HepG2 (cell line): Measurements from ENCODE around the gene ZNF780B. TPM values are rescaled to one million over a fixed set of nuclear protein-coding genes. Genes with fewer than 3 reads are reported as not detected.

ENCODE experiments used
- ATAC-seq: fragments of 200-7000 bp; cut with Tn5 transposase; 3 replicates; pipeline ENCODE4 v1.9.1; 2020; ENCODE audit warnings: mild to moderate bottlenecking, moderate library complexity
- BruUV-seq: library from RNA; stranded (reverse); fragments of 400-500 nt; replicated peaks from 2 replicates; lab custom pipeline; 2021; lab: Mats Ljungman, UMichigan
- CTCF ChIA-PET: fragments of 300-600 bp; formaldehyde crosslinking; extraction: SDS; loops from one replicate; lab custom pipeline; 2021; ENCODE audit warnings: low total read pairs, inconsistent platforms, low intra/inter-chr PET ratio; lab: Yijun Ruan, JAX
- POLR2A ChIA-PET: fragments of 350-600 bp; sonication (Branson Sonifier 250); formaldehyde crosslinking; loops from one replicate; lab custom pipeline; 2020; ENCODE audit warnings: antibody characterized with exemption, inconsistent platforms; lab: Yijun Ruan, JAX
- DNase-seq: peaks from one replicate; pipeline ENCODE4 v3.0.0-alpha.2; 2015; ENCODE audit warnings: low spot score
- FAIRE-seq: peaks from 3 replicates; lab custom pipeline; 2011; peaks lifted over from hg19 to GRCh38; lab: Jason Lieb, UNC
- H2AFZ ChIP-seq: one replicate; pipeline ENCODE4 v1.6.1; 2011; ENCODE audit warnings: low read length, inconsistent platforms
- H3K27ac ChIP-seq: fragments of 300-600 bp; 3 replicates; pipeline ENCODE4 v1.8.0; 2011; ENCODE audit warnings: mixed run types, mild to moderate bottlenecking, mixed read lengths, low read length, inconsistent platforms; ENCODE audit not compliant: insufficient read depth; ENCODE audit errors: extremely low read length
- H3K27me3 ChIP-seq, 2 experiments: fragments of 200-600 bp in 1 of 2; 2 replicates in 1 of 2; 3 replicates in 1 of 2; pipeline versions ENCODE4 v1.6.0 to v1.8.0; 2011; ENCODE audit warnings: low read length in 2 of 2, mild to moderate bottlenecking in 2 of 2, moderate library complexity in 2 of 2, inconsistent platforms in 1 of 2; ENCODE audit not compliant: insufficient read depth in 2 of 2, control insufficient read depth in 1 of 2
- H3K36me3 ChIP-seq, 2 experiments: fragments of 200-600 bp in 1 of 2; replicated peaks in 1 of 2; 2 replicates in 1 of 2; 3 replicates in 1 of 2; pipeline versions ENCODE4 v1.5.1 to v1.8.0; 2011; ENCODE audit warnings: low read length in 2 of 2, inconsistent platforms in 1 of 2; ENCODE audit not compliant: insufficient read depth in 2 of 2, control insufficient read depth in 1 of 2
- H3K4me1 ChIP-seq: 2 replicates; pipeline ENCODE4 v1.5.1; 2012; ENCODE audit warnings: low read length, inconsistent platforms; ENCODE audit not compliant: insufficient read depth
- H3K4me2 ChIP-seq: 2 replicates; pipeline ENCODE4 v1.6.0; 2011; ENCODE audit warnings: low read depth, low read length, inconsistent platforms
- H3K4me3 ChIP-seq, 3 experiments: fragments of 200-600 bp in 1 of 3; sonication (generic), shearing (Covaris generic) in 1 of 3; replicated peaks in 1 of 3; 2 replicates each; pipeline ENCODE4 v1.5.1; 2011 to 2016; ENCODE audit warnings: low read length in 3 of 3, inconsistent platforms in 2 of 3, low read depth in 2 of 3, mild to moderate bottlenecking in 2 of 3, control low read depth in 1 of 3, mixed read lengths in 1 of 3; ENCODE audit not compliant: insufficient read depth in 1 of 3
- H3K79me2 ChIP-seq: one replicate; pipeline ENCODE4 v1.6.1; 2011; ENCODE audit warnings: low read length, inconsistent platforms; ENCODE audit not compliant: insufficient read depth
- H3K9ac ChIP-seq: 2 replicates; pipeline ENCODE4 v1.6.0; 2011; ENCODE audit warnings: mild to moderate bottlenecking, low read depth, low read length, inconsistent platforms; ENCODE audit not compliant: insufficient read depth
- H3K9me3 ChIP-seq: 2 replicates; pipeline ENCODE4 v1.5.1; 2012; ENCODE audit warnings: mild to moderate bottlenecking, low read length
- H4K20me1 ChIP-seq: 2 replicates; pipeline ENCODE4 v1.6.0; 2011; ENCODE audit warnings: inconsistent platforms, mild to moderate bottlenecking, low read length, moderate library complexity; ENCODE audit not compliant: insufficient read depth
- FOXK1 ChIP-seq: sonication (generic); formaldehyde crosslinking; IDR thresholded peaks from 2 replicates; pipeline ENCODE4 v1.4.0; 2020; ENCODE audit warnings: low read depth, missing genetic modification reagents, borderline replicate concordance
- HCFC1 ChIP-seq: fragments of 150-350 bp; IDR thresholded peaks from 2 replicates; pipeline ENCODE4 v1.6.1; 2014; ENCODE audit warnings: low read depth, low read length
- MAFF ChIP-seq: IDR thresholded peaks from 2 replicates; pipeline ENCODE4 v1.6.1; 2011; ENCODE audit warnings: low read depth, low read length, improper control_type of control experiment
- MAFK ChIP-seq, 2 experiments: IDR thresholded peaks in 1 of 2; conservative IDR thresholded peaks in 1 of 2; 2 replicates each; pipeline ENCODE4 v1.6.1; 2011; ENCODE audit warnings: improper control_type of control experiment in 2 of 2, low read length in 2 of 2
- NFKB2 ChIP-seq: sonication (generic); formaldehyde crosslinking; IDR thresholded peaks from 2 replicates; pipeline ENCODE4 v1.4.0; 2020; ENCODE audit warnings: missing genetic modification reagents, borderline replicate concordance
- NR2F1 ChIP-seq, 2 experiments: fragments of 450-650 bp in 1 of 2; formaldehyde crosslinking in 1 of 2; IDR thresholded peaks; 2 replicates each; pipeline versions ENCODE4 v1.5.0 to v1.6.1; 2016 to 2020; ENCODE audit warnings: mild to moderate bottlenecking in 1 of 2, missing compliant biosample characterization in 1 of 2, missing genetic modification reagents in 1 of 2, moderate library complexity in 1 of 2
- PHF20 ChIP-seq: sonication (generic); formaldehyde crosslinking; IDR thresholded peaks from 2 replicates; pipeline ENCODE4 v1.5.0; 2020; ENCODE audit warnings: mild to moderate bottlenecking, missing genetic modification reagents
- SOX5 ChIP-seq: IDR thresholded peaks from 2 replicates; pipeline ENCODE4 v1.6.1; 2016; ENCODE audit warnings: borderline replicate concordance
- ZMAT3 ChIP-seq: sonication (generic); formaldehyde crosslinking; conservative IDR thresholded peaks from 2 replicates; pipeline ENCODE4 v1.7.0; 2021; ENCODE audit warnings: missing genetic modification reagents
- ZNF354B ChIP-seq: sonication (generic); formaldehyde crosslinking; IDR thresholded peaks from 2 replicates; pipeline ENCODE4 v1.8.0; 2022; ENCODE audit warnings: mild to moderate bottlenecking, missing genetic modification reagents
- ZNF546 ChIP-seq: sonication (generic); formaldehyde crosslinking; conservative IDR thresholded peaks from 2 replicates; pipeline ENCODE4 v1.8.1; 2023; ENCODE audit warnings: mild to moderate bottlenecking, missing genetic modification reagents
- ZNF564 ChIP-seq: sonication (generic); formaldehyde crosslinking; IDR thresholded peaks from 2 replicates; pipeline ENCODE4 v1.8.1; 2023; ENCODE audit warnings: mild to moderate bottlenecking, missing genetic modification reagents
- WGBS: methylation state at CpG from one replicate; pipeline ENCODE4 v1.1.6; 2017; ENCODE audit warnings: low lambda C conversion rate; 5-methylcytosine and 5-hydroxymethylcytosine counted together
- in situ Hi-C: cut with HindIII; loops from 2 replicates; pipeline ENCODE4 v1.10.0; 2017; ENCODE audit warnings: low pct_unique_long_range_greater_than_20kb; ENCODE audit not compliant: extremely low pct_ligation_motif_present
- intact Hi-C: fragments of 100-400 bp; cut with micrococcal nuclease; formaldehyde crosslinking; loops from one replicate; pipeline ENCODE4 v1.10.0; 2022; ENCODE audit not compliant: unreplicated experiment
- polyA plus RNA-seq, 8 experiments: library from polyadenylated mRNA; depleted of rRNA in 3 of 8; stranded (reverse) in 7 of 8; unstranded in 1 of 8; fragments of >200 nt; fragmentation: Illumina TruSeq in 4 of 8; extraction: Trizol in 4 of 8; gene quantifications; 2 replicates each; pipeline versions ENCODE4 v1.2.1 to v1.2.3, GENCODE V29; 2011 to 2016; ENCODE audit warnings: low read depth in 4 of 8, missing spikeins in 1 of 8, mixed read lengths in 1 of 8; ENCODE audit not compliant: insufficient read depth in 1 of 8
- total RNA-seq, 5 experiments: library from RNA; depleted of rRNA; stranded (reverse); fragments of >200 nt; fragmentation: Illumina TruSeq; extraction: Trizol; gene quantifications; 2 replicates each; pipeline ENCODE4 v1.2.3, GENCODE V29; 2016; ENCODE audit warnings: low read depth in 1 of 5

ZNF780B gene
- total and polyA plus RNA-seq, 2 of the 13 experiments (the other 11 are each of a cell fraction or from before 2014, with no cell fraction given): 6.6 to 21.9 TPM

- TF ChIP-seq HCFC1 (peak; percentile 50; the same call in 1 of the 2 replicates), FOXK1 (CRISPR knock-in tag) (peak; percentile 68; the same call in 1 of the 2 replicates), ZNF564 (CRISPR knock-in tag) (0 out of 2 replicates have a peak, but pooled peaks have one; percentile 22), NFKB2 (CRISPR knock-in tag) (peak; percentile 69; the same call in 1 of the 2 replicates), NR2F1 (CRISPR knock-in tag; IDR thresholded peaks at IDR 0.05) (0 out of 4 replicates have a peak, but pooled peaks of 1 of the 2 experiments have one; percentile 8), ZMAT3 (CRISPR knock-in tag) (no peak; the same call in 1 of the 2 replicates)
- TF ChIP-seq, all 625 proteins: peak for 222
Observed at GRCh38 chr19:40055832-40056504, at the start of gene ZNF780B (continued).

GRCh38 chr19:40104754-40105153 lies 48.7 kb upstream of the ZNF780B start:
- in situ Hi-C loops: no loop called here
- no peaks in the 10 kb centered on the region for H3K36me3 ChIP-seq
- FAIRE-seq: no peak
- 12% methylated on average over 1 of the region's 1 CpG for WGBS
- H4K20me1 ChIP-seq: no peaks in the 10 kb centered on the region
- H3K4me1 ChIP-seq: no peaks in the 10 kb centered on the region
- DNase-seq: no peak
- H3K27ac ChIP-seq: no peak overlapping the region
- H3K9me3 ChIP-seq: no peaks in the 10 kb centered on the region
- no TSS peak for BruUV-seq
- H3K4me2 ChIP-seq: no peak overlapping the region
- H3K79me2 ChIP-seq: no peaks in the 10 kb centered on the region
- ChIA-PET POLR2A (no interaction called here), CTCF (no interaction called here)
- H3K27me3 ChIP-seq: no peaks in the 10 kb centered on the region; a peak in 1 of 5 replicates
- H3K9ac ChIP-seq: no peak overlapping the region
- TF ChIP-seq MAFF: peak; percentile 39
- no peak for TF ChIP-seq ZNF354B (CRISPR knock-in tag)
- no peak for TF ChIP-seq PHF20 (CRISPR knock-in tag)
- TF ChIP-seq ZNF546 (CRISPR knock-in tag): no peak
- TF ChIP-seq SOX5 (CRISPR knock-in tag): no peak
- peak in 1 of 2 experiments; percentile 40; a peak in 2 of 4 replicates for TF ChIP-seq MAFK (conservative IDR thresholded peaks at IDR 0.05 in 1 of 2, IDR thresholded peaks at IDR 0.05 in 1 of 2; ENCODE audit: low read length in 2 of 2)
- no peak overlapping the region for H3K4me3 ChIP-seq
- intact Hi-C loops: no loop called here
- H2AFZ ChIP-seq: no peak overlapping the region
- ATAC-seq: no peak
